CD4-positive, CD25-positive, alpha-beta regulatory T cell (primary cell): Measurements from ENCODE around the gene TMEM61. TPM values are rescaled to one million over a fixed set of nuclear protein-coding genes. Genes with fewer than 3 reads are reported as not detected.

Experiments used
- ATAC-seq, 2 donors: fragments of 150-1000 bp; cut with Tn5 transposase; one replicate each; pipeline ENCODE4 v1.10.0; 2021; ENCODE audit warnings: low read depth in 2 of 2, moderate number of reproducible peaks in 2 of 2, moderate library complexity in 1 of 2
- DNase-seq, 3 donors: peaks; one replicate each; pipeline versions ENCODE4 v3.0.0 to v3.0.0-alpha.2; 2012 to 2022; ENCODE audit warnings: mixed read lengths in 1 of 3
- H3K27ac ChIP-seq: one replicate; pipeline ENCODE4 v1.7.0; 2013; ENCODE audit warnings: mild to moderate bottlenecking, low read length; ENCODE audit not compliant: insufficient read depth, poor library complexity, severe bottlenecking
- H3K27me3 ChIP-seq: one replicate; pipeline ENCODE4 v1.7.0; 2013; ENCODE audit warnings: low read length; ENCODE audit not compliant: control insufficient read depth, insufficient read depth
- H3K36me3 ChIP-seq: one replicate; pipeline ENCODE4 v1.7.0; 2013; ENCODE audit warnings: mild to moderate bottlenecking, low read length, moderate library complexity; ENCODE audit not compliant: control insufficient read depth, insufficient read depth
- H3K4me1 ChIP-seq: 2 replicates; pipeline ENCODE4 v1.7.0; 2013; ENCODE audit warnings: mild to moderate bottlenecking, low read length; ENCODE audit not compliant: insufficient read depth, control insufficient read depth, poor library complexity, severe bottlenecking
- H3K4me3 ChIP-seq: one replicate; pipeline ENCODE4 v1.7.0; 2013; ENCODE audit warnings: low read depth, mild to moderate bottlenecking, low read length, moderate library complexity
- H3K9me3 ChIP-seq, 2 experiments: 1 replicate in 1 of 2; 2 replicates in 1 of 2; pipeline ENCODE4 v1.7.0; 2013; ENCODE audit warnings: low read length in 2 of 2, mild to moderate bottlenecking in 1 of 2, moderate library complexity in 1 of 2; ENCODE audit not compliant: control insufficient read depth in 2 of 2
- H3K27ac Mint-ChIP-seq, 3 donors: one replicate each; pipeline ENCODE4 v1.8.0; 2020 to 2022; ENCODE audit warnings: mild to moderate bottlenecking in 3 of 3, mixed read lengths in 3 of 3, moderate library complexity in 2 of 3
- H3K27me3 Mint-ChIP-seq: one replicate; pipeline ENCODE4 v1.8.0; 2022; ENCODE audit warnings: mild to moderate bottlenecking, mixed read lengths
- H3K36me3 Mint-ChIP-seq: one replicate; pipeline ENCODE4 v1.8.0; 2020; ENCODE audit warnings: mixed read lengths
- H3K4me1 Mint-ChIP-seq, 4 donors: one replicate each; pipeline ENCODE4 v1.8.0; 2020 to 2022; ENCODE audit warnings: mixed read lengths in 4 of 4, mild to moderate bottlenecking in 1 of 4
- H3K4me3 Mint-ChIP-seq, 4 donors: one replicate each; pipeline ENCODE4 v1.8.0; 2020 to 2022; ENCODE audit warnings: mild to moderate bottlenecking in 4 of 4, mixed read lengths in 4 of 4, moderate library complexity in 3 of 4
- H3K9me3 Mint-ChIP-seq, 7 donors: one replicate each; pipeline ENCODE4 v1.8.0; 2020 to 2022; ENCODE audit warnings: mixed read lengths in 7 of 7, mild to moderate bottlenecking in 3 of 7, moderate library complexity in 2 of 7
- polyA plus RNA-seq, 4 donors: library from polyadenylated mRNA; unstranded; fragments of 300-500 nt; fragmentation: Illumina TruSeq; gene quantifications; one replicate each; pipeline ENCODE4 v1.2.3, GENCODE V29; 2021
- total RNA-seq: library from RNA; stranded (reverse); gene quantifications from one replicate; pipeline ENCODE4 v1.2.3, GENCODE V29; 2022

TMEM61 gene
- total and polyA plus RNA-seq, 5 donors from 2014 or later, result not detected

DNA sequence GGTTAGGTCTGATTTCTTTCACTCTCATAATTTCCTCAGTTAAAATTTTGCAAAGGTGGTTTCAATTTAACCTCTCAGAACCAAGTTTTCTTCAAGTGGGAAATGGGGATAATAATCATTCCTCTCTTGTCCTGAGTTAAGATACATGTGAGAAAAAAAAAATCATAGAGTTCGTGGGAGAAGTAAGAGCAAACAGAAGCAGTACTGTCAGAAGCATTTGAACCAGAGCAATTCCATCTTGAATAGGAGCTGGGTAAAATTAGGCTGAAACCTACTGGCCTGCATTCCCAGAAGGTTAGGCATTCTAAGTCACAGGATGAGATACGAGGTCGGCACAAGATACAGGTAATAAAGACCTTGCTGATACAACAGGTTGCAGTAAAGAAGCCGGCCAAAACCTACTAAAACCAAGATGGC lies 28.6 kb upstream of the TMEM61 start:
- Histone ChIP-seq H3K4me3 (no peak overlapping the region), H3K4me1 (no peaks in the 10 kb centered on the region), H3K9me3 (no peaks in the 10 kb centered on the region), H3K27ac (no peak overlapping the region), H3K36me3 (no peaks in the 10 kb centered on the region), H3K27me3 (no peaks in the 10 kb centered on the region)
- H3K4me3 Mint-ChIP-seq, result no peak overlapping the region
- ATAC-seq (no peak), DNase-seq (no peak)
- peaks cover 16% of the 10 kb centered on the region for H3K27me3 Mint-ChIP-seq
- H3K9me3 Mint-ChIP-seq, result no peaks in the 10 kb centered on the region
- no peaks in the 10 kb centered on the region for H3K36me3 Mint-ChIP-seq
- peaks cover 0 to 4% (median 2%) of the 10 kb centered on the region in 4 donors for H3K4me1 Mint-ChIP-seq
- no peak overlapping the region for H3K27ac Mint-ChIP-seq

DNA sequence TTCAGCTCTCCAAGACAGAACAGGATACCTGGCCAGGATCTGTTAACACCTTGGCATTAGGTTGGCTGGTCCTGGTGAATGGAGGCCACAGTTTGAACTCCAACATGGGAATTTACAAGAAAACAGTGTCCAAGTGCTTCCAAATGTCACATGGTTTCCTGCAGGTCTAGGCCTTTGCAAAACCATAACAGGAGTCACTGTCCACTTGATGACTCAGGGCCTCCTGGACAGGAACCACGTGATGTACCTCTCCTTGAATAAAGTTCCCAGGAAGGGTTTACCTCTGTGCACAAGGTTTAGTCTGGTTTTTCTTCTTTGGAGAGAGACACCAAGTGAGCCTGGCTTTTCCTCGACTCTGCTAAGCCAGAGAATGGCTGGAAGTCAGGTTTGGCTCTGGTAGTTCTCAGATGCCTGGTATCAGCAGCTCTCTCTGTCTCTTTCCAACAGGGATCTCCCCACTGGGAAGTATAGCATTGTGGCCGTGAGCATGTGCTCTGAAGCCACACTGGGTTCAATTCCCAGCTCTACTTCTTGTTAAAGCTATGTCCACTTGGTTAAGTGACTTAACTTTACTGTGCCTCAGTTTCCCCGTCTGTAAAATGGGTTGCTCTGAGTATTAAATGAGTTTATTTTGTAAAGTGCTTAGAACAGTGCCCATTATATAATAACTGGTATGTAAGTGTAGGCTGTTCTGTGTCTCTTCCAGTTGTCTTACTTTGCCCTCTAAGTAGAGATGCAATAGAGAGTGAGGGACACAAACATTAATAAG lies 27.3 kb upstream of the TMEM61 start:
- no peaks in the 10 kb centered on the region for H3K36me3 ChIP-seq
- H3K27me3 ChIP-seq, result no peaks in the 10 kb centered on the region
- no peak overlapping the region for H3K27ac ChIP-seq
- Mint-ChIP-seq H3K4me3 (no peak overlapping the region), H3K4me1 (peaks cover 0 to 4% (median 2%) of the 10 kb centered on the region in 4 donors), H3K27ac (no peak overlapping the region), H3K9me3 (peaks cover 0 to 9% (median 4%) of the 10 kb centered on the region in 7 donors), H3K27me3 (peaks cover 22% of the 10 kb centered on the region), H3K36me3 (no peaks in the 10 kb centered on the region)
- H3K4me1 ChIP-seq, result no peaks in the 10 kb centered on the region
- no peak overlapping the region for H3K4me3 ChIP-seq
- peaks cover 3 to 5% of the 10 kb centered on the region in 2 experiments for H3K9me3 ChIP-seq
- ATAC-seq (no peak), DNase-seq (no peak)

DNA sequence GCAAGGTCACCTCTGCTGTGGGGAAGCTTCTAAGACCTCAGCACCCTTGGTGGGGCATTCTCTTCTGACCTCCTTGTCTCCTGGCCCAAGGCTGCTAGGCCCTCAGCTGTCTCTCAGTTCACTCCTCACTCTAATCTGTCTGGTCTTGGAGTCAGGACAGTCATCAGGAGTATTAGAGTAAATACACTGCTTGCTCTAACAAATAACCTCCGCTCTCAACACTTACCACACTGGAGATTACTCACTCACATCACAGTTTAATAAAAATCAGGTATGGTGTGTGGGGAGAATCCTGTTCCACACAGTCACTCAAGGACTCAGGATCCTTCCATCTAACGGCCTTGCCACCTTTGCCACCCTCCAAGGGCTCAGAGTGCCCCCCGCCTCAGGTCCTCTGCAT lies 26.6 kb upstream of the TMEM61 start:
- Mint-ChIP-seq H3K4me1 (peaks cover 0 to 4% (median 2%) of the 10 kb centered on the region in 4 donors), H3K36me3 (no peaks in the 10 kb centered on the region), H3K4me3 (no peak overlapping the region), H3K27ac (no peak overlapping the region), H3K27me3 (peaks cover 22% of the 10 kb centered on the region), H3K9me3 (peaks cover 0 to 13% (median 4%) of the 10 kb centered on the region in 7 donors)
- no peaks in the 10 kb centered on the region for H3K4me1 ChIP-seq
- no peaks in the 10 kb centered on the region for H3K27me3 ChIP-seq
- no peaks in the 10 kb centered on the region for H3K36me3 ChIP-seq
- H3K9me3 ChIP-seq, result peaks cover 3 to 5% of the 10 kb centered on the region in 2 experiments
- DNase-seq (no peak), ATAC-seq (no peak)
- H3K27ac ChIP-seq, result no peak overlapping the region
- no peak overlapping the region for H3K4me3 ChIP-seq

DNA sequence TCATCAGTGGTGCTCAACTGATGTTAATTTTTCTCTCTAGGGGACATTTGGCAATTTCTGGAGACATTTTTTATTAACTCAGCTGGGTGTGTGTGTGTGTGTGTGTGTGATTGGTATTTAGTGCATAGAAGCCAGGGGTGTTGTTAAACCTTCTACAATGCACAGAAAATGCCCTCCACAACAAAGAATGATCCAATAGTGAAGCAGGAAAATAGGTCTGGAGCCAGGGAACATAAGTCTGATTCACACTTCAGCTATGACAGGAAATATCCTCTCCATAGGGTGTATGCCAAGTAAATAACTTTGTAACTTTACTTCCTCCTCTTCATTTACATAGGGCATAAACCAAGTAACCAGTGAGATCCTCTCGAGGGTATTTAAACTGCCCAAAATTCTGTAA lies 25.1 kb upstream of the TMEM61 start:
- ATAC-seq, result no peak
- H3K27me3 Mint-ChIP-seq, result peaks cover 30% of the 10 kb centered on the region

DNA sequence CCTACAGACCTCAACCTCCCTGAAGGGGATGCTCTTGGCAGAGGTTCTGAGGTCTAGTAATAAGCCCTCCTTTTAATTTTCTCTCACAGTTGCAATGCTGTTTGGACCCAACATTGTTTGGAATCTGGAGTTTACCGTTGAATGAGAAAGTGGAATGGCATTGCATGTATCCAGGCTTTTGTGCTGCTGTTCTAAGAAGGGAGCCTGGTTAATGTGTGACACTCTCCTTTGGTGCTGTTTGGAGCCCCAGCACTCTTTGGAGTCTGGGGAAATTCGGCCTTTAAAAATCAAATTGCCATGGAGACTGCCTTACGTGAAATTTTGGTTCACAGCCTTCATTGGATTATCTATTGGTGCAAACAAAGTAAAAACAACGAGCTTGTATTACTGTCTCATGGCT lies 23.7 kb upstream of the TMEM61 start:
- peaks cover 3 to 5% of the 10 kb centered on the region in 2 experiments for H3K9me3 ChIP-seq
- ATAC-seq, result no peak
- H3K27ac ChIP-seq, result no peak overlapping the region
- no peak overlapping the region for H3K4me3 ChIP-seq
- H3K27me3 ChIP-seq, result peaks cover 2% of the 10 kb centered on the region
- no peaks in the 10 kb centered on the region for H3K36me3 ChIP-seq
- DNase-seq, result no peak
- Mint-ChIP-seq H3K36me3 (no peaks in the 10 kb centered on the region), H3K9me3 (peaks cover 0 to 16% (median 5%) of the 10 kb centered on the region in 7 donors), H3K27me3 (peaks cover 26% of the 10 kb centered on the region), H3K4me1 (no peaks in the 10 kb centered on the region), H3K27ac (no peak overlapping the region), H3K4me3 (no peak overlapping the region)
- H3K4me1 ChIP-seq, result no peaks in the 10 kb centered on the region

More for the DNA sequence above, 25.1 kb upstream of the TMEM61 start:
- Histone ChIP-seq H3K9me3 (peaks cover 3 to 5% of the 10 kb centered on the region in 2 experiments), H3K36me3 (no peaks in the 10 kb centered on the region), H3K4me1 (no peaks in the 10 kb centered on the region), H3K4me3 (no peak overlapping the region), H3K27ac (no peak overlapping the region), H3K27me3 (peaks cover 2% of the 10 kb centered on the region)
- no peaks in the 10 kb centered on the region for H3K36me3 Mint-ChIP-seq
- no peak overlapping the region for H3K4me3 Mint-ChIP-seq
- H3K9me3 Mint-ChIP-seq, result peaks cover 0 to 16% (median 5%) of the 10 kb centered on the region in 7 donors
- H3K27ac Mint-ChIP-seq, result no peak overlapping the region
- H3K4me1 Mint-ChIP-seq, result no peaks in the 10 kb centered on the region
- DNase-seq, result no peak

DNA sequence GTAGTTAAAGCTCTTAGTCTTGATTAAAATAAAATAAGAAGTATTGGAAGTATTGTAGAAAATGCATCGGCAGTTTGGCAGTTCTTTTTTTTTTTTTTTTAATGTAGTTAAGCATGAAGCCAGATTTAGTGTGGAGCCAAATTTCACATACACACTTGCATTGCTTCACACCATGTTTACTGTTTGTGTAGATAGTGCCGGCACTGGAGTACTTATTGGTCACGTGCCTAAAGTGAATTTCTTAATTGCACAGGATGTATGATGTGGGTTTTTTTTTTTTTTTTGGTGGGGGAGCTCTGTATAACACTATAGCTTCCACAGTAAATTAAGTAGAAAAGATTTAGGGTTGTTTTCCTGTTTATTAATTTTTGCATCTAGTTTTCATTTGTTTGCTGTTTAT lies 21.2 kb upstream of the TMEM61 start:
- no peak for ATAC-seq

DNA sequence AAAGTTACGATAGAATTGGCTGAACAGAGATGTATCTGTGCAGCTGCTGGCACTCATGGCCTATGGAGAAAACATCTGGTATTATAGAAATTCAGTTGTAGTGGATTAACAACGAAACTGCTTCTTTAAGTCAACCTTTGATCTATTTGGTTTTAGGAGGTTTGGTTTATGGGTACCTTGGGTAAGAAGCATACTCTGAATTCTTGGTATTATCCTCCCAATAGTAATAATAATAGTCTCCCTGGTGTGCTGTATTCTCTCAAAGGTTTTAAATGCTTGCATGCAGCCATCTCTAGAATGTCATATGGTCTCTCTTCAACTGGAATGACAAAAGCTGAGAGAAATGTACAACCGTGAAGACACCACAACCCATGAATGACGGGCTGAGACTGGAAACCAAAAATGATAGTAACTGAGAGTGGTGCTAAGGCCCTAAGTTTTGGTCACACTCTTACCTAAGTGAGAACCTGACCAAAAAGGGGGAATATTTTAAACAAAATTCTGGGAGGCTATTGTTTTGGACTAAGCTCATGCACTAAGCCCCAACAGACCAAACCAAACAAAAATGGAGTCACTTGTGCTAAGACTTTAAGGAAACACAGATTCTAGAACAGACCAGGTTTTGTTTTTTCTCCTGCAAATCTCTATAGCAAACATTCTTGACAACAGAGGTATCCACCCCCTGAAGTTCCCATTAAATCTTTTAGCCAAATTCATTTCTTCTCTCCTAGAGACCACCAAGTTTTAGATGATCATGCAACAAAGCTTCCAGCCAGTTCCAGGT lies 17.6 kb upstream of the TMEM61 start:
- no peak overlapping the region for H3K4me3 ChIP-seq
- DNase-seq (no peak), ATAC-seq (no peak)
- no peaks in the 10 kb centered on the region for H3K36me3 ChIP-seq
- H3K27me3 ChIP-seq, result peaks cover 2% of the 10 kb centered on the region
- H3K9me3 Mint-ChIP-seq, result peaks cover 0 to 10% (median 2%) of the 10 kb centered on the region in 7 donors
- H3K4me1 Mint-ChIP-seq, result peaks cover 0 to 9% (median 1%) of the 10 kb centered on the region in 4 donors
- peaks cover 16% of the 10 kb centered on the region for H3K27me3 Mint-ChIP-seq
- H3K9me3 ChIP-seq, result peaks cover under 1 to 3% of the 10 kb centered on the region in 2 experiments
- peak overlapping the region in 1 of 3 donors; percentile 2 for H3K27ac Mint-ChIP-seq
- no peak overlapping the region for H3K27ac ChIP-seq
- H3K4me3 Mint-ChIP-seq, result no peak overlapping the region
- H3K36me3 Mint-ChIP-seq, result no peaks in the 10 kb centered on the region
- H3K4me1 ChIP-seq, result no peaks in the 10 kb centered on the region

More for the DNA sequence above, 21.2 kb upstream of the TMEM61 start:
- H3K36me3 ChIP-seq, result no peaks in the 10 kb centered on the region
- H3K4me1 Mint-ChIP-seq, result no peaks in the 10 kb centered on the region
- peaks cover 33% of the 10 kb centered on the region for H3K27me3 Mint-ChIP-seq
- H3K27me3 ChIP-seq, result peaks cover 2% of the 10 kb centered on the region
- no peak for DNase-seq
- peaks cover 0 to 16% (median 5%) of the 10 kb centered on the region in 7 donors for H3K9me3 Mint-ChIP-seq
- H3K4me3 ChIP-seq, result no peak overlapping the region
- peaks cover 3 to 5% of the 10 kb centered on the region in 2 experiments for H3K9me3 ChIP-seq
- no peaks in the 10 kb centered on the region for H3K36me3 Mint-ChIP-seq
- no peak overlapping the region for H3K4me3 Mint-ChIP-seq
- no peak overlapping the region for H3K27ac ChIP-seq
- H3K27ac Mint-ChIP-seq, result no peak overlapping the region
- no peaks in the 10 kb centered on the region for H3K4me1 ChIP-seq
